ENCODE results near the gene CACNA1I.
A peak's percentile ranks its signal among the peaks of the same experiment; 100 is the strongest.
"Not testable (repeated sequence)": the region's sequence is repeated elsewhere in the genome, so short reads cannot be mapped to it uniquely, and the experiment has no call there.

CACNA1I gene

GRCh38 chr22:39570665-39571064, at the start of gene CACNA1I:
TSS of gene CACNA1I (plus strand) at chr22:39570753. CDS start at chr22:39570753, 0 bp downstream.
- no peak for DNase-seq

GRCh38 chr22:39521106-39521885, 49.3 kb upstream of the CACNA1I start:
- peak; percentile 53 to 59 for DNase-seq

- DNase-seq: not testable (repeated sequence)
Observed at GRCh38 chr22:39522091-39522490, 48.5 kb upstream of the CACNA1I start.

- no peak for DNase-seq
Observed at GRCh38 chr22:39522567-39523300, 47.8 kb upstream of the CACNA1I start.

- DNase-seq: no peak
Observed at GRCh38 chr22:39524089-39524752, 46.3 kb upstream of the CACNA1I start.

- no peak for DNase-seq
Observed at GRCh38 chr22:39524753-39525657, 45.5 kb upstream of the CACNA1I start.

GRCh38 chr22:39525658-39525975, 44.9 kb upstream of the CACNA1I start:
- no peak for DNase-seq

GRCh38 chr22:39526736-39527171, 43.8 kb upstream of the CACNA1I start:
- DNase-seq: no peak

GRCh38 chr22:39527481-39527961, 43.0 kb upstream of the CACNA1I start:
- DNase-seq: no peak

GRCh38 chr22:39528080-39528661, 42.4 kb upstream of the CACNA1I start:
- no peak for DNase-seq

GRCh38 chr22:39528681-39529486, 41.7 kb upstream of the CACNA1I start:
- peak; percentile 72 to 78 for DNase-seq

GRCh38 chr22:39529487-39529851, 41.1 kb upstream of the CACNA1I start:
- no peak for DNase-seq

- no peak for DNase-seq
Observed at GRCh38 chr22:39530116-39530515, 40.4 kb upstream of the CACNA1I start.

GRCh38 chr22:39530692-39531331, 39.7 kb upstream of the CACNA1I start:
- peak; percentile 9 to 50 for DNase-seq

GRCh38 chr22:39532215-39533073, 38.1 kb upstream of the CACNA1I start, which contains the start of gene RPS19BP1:
TSS of gene RPS19BP1 (minus strand) at chr22:39532748. CDS start at chr22:39532738, 10 bp downstream.
- peak; percentile 99 for DNase-seq

- DNase-seq: no peak
Observed at GRCh38 chr22:39534092-39534506, 36.5 kb upstream of the CACNA1I start.

- peak; percentile 36 to 60 for DNase-seq
Observed at GRCh38 chr22:39534591-39535356, 35.8 kb upstream of the CACNA1I start.

GRCh38 chr22:39535357-39535725, 35.2 kb upstream of the CACNA1I start:
- no peak for DNase-seq
